Pancreas (tissue), 10 donors: ENCODE results near the gene DZIP1L. TPM values are rescaled to one million over a fixed set of nuclear protein-coding genes. Genes with fewer than 3 reads are reported as not detected.

Experiments
- ATAC-seq, 4 donors: fragments of 200-7000 bp; cut with Tn5 transposase; one replicate each; pipeline versions ENCODE4 v1.8.0 to v1.9.1; 2020; ENCODE audit warnings: mild to moderate bottlenecking in 4 of 4, moderate library complexity in 4 of 4
- DNase-seq, 6 donors: peaks; one replicate each; pipeline ENCODE4 v3.0.0-alpha.2; 2020
- FAIRE-seq: peaks from 2 replicates; lab custom pipeline; 2012; peaks lifted over from hg19 to GRCh38; lab: Jason Lieb, UNC
- H3K27ac ChIP-seq, 4 donors: fragments of 200-600 bp; sonication (generic); 1 replicate in 3 of 4; 2 replicates in 1 of 4; pipeline versions ENCODE4 v1.5.0 to v1.8.0; 2020
- H3K27me3 ChIP-seq, 4 donors: fragments of 200-600 bp; one replicate each; pipeline ENCODE4 v1.8.0; 2021
- H3K36me3 ChIP-seq, 3 donors: fragments of 200-600 bp; sonication (generic) in 1 of 3; one replicate each; pipeline versions ENCODE4 v1.5.0 to v1.8.0; 2020 to 2021
- H3K4me1 ChIP-seq, 3 donors: fragments of 200-600 bp; one replicate each; pipeline ENCODE4 v1.8.0; 2021
- H3K4me3 ChIP-seq, 4 donors: fragments of 200-600 bp; sonication (generic) in 2 of 4; one replicate each; pipeline versions ENCODE4 v1.5.0 to v1.8.0; 2020 to 2021
- H3K9me3 ChIP-seq, 4 donors: fragments of 200-600 bp; one replicate each; pipeline ENCODE4 v1.8.0; 2021
- WGBS, 2 donors: extraction: QIAGEN DNeasy Blood & Tissue Kit; methylation state at CpG; one replicate each; pipeline ENCODE4 v1.1.7; 2013; 5-methylcytosine and 5-hydroxymethylcytosine counted together
- intact Hi-C, 3 donors: fragments of 100-400 bp; cut with DNase I; formaldehyde crosslinking; loops; one replicate each; pipeline versions ENCODE4 v1.11.1 to v1.14.2; 2022
- polyA plus RNA-seq, 2 donors: library from polyadenylated mRNA; stranded (reverse); fragments of 200-250 nt; gene quantifications; one replicate each; pipeline ENCODE4 v1.2.3, GENCODE V29; 2013
- total RNA-seq, 6 donors: library from RNA; stranded (reverse); fragmentation: NEBNext Ultra II Directional in 4 of 6; extraction: Animal tissue kit (Norgen Biotek cat#: 25700) in 4 of 6; gene quantifications; one replicate each; pipeline versions ENCODE4 v1.2.1 to v1.2.4, GENCODE V29; 2021 to 2023
- TF ChIP-seq, protein P1 (sequence below), 4 donors: fragments of 200-600 bp; sonication (generic) in 3 of 4; IDR thresholded peaks; one replicate each; pipeline versions ENCODE4 v1.5.0 to v1.8.0; 2021; ENCODE audit warnings: antibody characterized with exemption in 4 of 4
- donor health status: healthy with polysubstance abuse.
- donor health status: DM: no; HTN: no; CAD: no; lungs with moderate emphysema.
- donor health status: DM: no; HTN: no; CAD: no.
- donor health status: control.
- donor health status: control.
- donor health status: Bipolar disorder and iron deficiency.
- donor health status: DM: yes; HTN: yes; CAD: no.
- donor health status: DM: no; HTN: no; CAD: no.
- donor health status: DM: no; HTN: no; CAD: no.
- donor health status: DM: yes; HTN: yes; CAD: no.

DZIP1L gene
- total and polyA plus RNA-seq, 8 donors, result 6.3 to 21.7 (median 10.0) TPM

GRCh38 chr3:138127636-138128365, 12.4 kb upstream of the DZIP1L start:
- ATAC-seq, result no peak
- TF ChIP-seq, protein P1, sequence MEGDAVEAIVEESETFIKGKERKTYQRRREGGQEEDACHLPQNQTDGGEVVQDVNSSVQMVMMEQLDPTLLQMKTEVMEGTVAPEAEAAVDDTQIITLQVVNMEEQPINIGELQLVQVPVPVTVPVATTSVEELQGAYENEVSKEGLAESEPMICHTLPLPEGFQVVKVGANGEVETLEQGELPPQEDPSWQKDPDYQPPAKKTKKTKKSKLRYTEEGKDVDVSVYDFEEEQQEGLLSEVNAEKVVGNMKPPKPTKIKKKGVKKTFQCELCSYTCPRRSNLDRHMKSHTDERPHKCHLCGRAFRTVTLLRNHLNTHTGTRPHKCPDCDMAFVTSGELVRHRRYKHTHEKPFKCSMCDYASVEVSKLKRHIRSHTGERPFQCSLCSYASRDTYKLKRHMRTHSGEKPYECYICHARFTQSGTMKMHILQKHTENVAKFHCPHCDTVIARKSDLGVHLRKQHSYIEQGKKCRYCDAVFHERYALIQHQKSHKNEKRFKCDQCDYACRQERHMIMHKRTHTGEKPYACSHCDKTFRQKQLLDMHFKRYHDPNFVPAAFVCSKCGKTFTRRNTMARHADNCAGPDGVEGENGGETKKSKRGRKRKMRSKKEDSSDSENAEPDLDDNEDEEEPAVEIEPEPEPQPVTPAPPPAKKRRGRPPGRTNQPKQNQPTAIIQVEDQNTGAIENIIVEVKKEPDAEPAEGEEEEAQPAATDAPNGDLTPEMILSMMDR (IDR thresholded peaks at IDR 0.05), result no peak
- WGBS, 2 donors, result 84 to 85% methylated on average over 1 of the region's 1 CpG
- Histone ChIP-seq H3K4me1 (peaks cover 0 to 2% (median 2%) of the 10 kb centered on the region in 3 donors), H3K27ac (no peak overlapping the region), H3K9me3 (no peaks in the 10 kb centered on the region), H3K4me3 (no peak overlapping the region), H3K36me3 (no peaks in the 10 kb centered on the region), H3K27me3 (no peaks in the 10 kb centered on the region)
- FAIRE-seq, result no peak
- DNase-seq, result no peak
- intact Hi-C loops, result no loop called here

DNA sequence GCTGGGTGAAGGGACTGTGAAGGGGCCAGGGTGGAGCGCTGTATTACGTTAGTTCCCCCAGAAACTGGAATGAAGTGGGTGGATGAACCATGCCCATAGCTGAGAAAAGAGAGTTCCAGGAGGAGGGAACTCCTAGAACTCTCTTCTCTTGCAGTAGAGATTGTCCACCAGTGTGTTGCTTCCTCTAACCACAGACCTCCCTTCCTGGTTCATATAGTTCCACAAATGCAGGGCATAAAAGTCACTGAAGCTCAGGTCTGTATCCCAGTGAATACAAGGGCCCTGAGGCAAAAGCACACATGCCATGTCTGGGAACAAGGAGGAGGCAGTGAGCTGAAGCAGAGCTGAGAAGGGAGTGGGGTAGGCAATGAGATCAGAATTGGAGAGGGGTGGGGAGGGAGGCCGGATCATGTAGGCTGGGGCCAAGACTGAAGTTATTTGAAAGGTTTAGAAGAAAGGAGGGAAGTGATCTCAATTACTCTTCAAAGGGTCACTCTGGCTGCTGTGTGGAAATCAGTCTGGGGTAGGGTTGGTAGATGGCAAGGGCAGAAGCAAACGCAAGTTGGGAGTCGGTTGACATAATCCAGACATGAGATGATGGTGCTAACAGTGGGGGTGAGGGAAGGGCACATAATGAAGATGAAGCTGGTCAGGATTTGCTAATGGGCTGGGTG, 10.3 kb upstream of the DZIP1L start:
- peaks cover 0 to 3% (median 0%) of the 10 kb centered on the region in 4 donors for H3K27me3 ChIP-seq
- intact Hi-C loops, result no loop called here
- peak overlapping the region in 1 of 4 donors; percentile 45 for H3K27ac ChIP-seq
- H3K36me3 ChIP-seq, result no peaks in the 10 kb centered on the region
- peaks cover 0 to 2% (median 0%) of the 10 kb centered on the region in 3 donors for H3K4me1 ChIP-seq
- H3K4me3 ChIP-seq, result no peak overlapping the region
- WGBS, 2 donors, result 66 to 73% methylated on average over 5 of the region's 5 CpGs
- TF ChIP-seq, protein P1 (IDR thresholded peaks at IDR 0.05), result no peak
- ATAC-seq, result peak in 3 of 4 donors; percentile 36 to 85 (median 78)
- no peak for FAIRE-seq
- no peak for DNase-seq
- H3K9me3 ChIP-seq, result no peaks in the 10 kb centered on the region

DNA sequence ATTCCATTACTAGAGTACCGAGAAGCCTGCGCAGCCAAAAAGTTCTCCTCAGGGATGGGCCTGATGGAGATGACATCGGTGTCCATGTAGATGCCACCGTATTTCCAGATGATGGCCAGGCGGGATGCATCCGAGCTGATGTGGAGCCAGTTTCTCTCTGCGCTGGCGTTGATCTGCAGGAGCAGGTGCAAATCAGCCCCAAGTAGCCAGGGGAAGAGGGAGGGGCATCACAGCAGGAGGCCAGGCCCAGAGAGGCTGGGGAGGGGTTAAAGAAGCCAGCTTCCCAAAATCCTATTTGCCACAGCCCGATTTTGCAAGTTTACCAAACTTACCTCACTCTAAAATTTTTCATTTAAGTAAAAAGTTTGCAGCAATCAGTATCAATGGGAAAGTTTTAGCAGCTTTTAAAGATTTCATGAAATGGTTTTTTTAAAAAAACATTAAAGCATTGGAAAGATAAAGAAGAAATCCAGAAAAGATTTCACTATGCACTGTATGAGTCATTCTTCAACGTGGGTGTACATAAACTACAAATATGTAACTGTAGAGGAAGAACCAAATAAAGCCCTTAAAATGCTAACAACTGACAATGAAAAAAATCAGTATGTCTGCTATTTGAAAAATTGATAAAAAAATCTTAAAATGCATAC, 9.4 kb upstream of the DZIP1L start:
- H3K27ac ChIP-seq, result no peak overlapping the region
- no peak for DNase-seq

DNA sequence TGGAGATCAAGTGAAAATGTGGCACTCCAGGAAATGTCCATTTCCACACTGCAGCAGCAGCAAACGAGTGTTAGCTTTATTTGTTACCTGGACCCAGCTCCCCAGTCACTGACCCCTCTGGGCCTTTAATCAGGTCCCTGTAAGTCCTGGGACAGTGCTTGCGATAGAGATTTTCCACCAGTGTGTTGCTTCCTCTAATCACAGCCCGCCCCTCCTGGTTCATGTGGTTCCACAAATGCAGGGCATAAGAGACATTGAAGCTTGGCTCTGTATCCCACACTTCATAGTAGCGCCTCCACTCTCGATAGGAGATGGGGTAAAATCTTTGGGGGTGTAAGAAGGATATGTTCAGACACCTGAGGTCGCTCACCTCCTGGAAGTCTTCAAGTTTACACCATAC, 8.8 kb upstream of the DZIP1L start:
- H3K27ac ChIP-seq, result no peak overlapping the region
- intact Hi-C loops, result no loop called here

More for the DNA sequence above, 9.4 kb upstream of the DZIP1L start:
- ATAC-seq (peak in 2 of 4 donors; percentile 62 to 78), FAIRE-seq (no peak)
- TF ChIP-seq, protein P1 (IDR thresholded peaks at IDR 0.05), result no peak
- intact Hi-C loops, result no loop called here
- Histone ChIP-seq H3K4me1 (peaks cover 0 to 2% (median 0%) of the 10 kb centered on the region in 3 donors), H3K27me3 (peaks cover 0 to 3% (median 0%) of the 10 kb centered on the region in 4 donors), H3K4me3 (no peak overlapping the region), H3K9me3 (no peaks in the 10 kb centered on the region), H3K36me3 (no peaks in the 10 kb centered on the region)
- WGBS, 2 donors, result 76 to 87% methylated on average over 10 of the region's 10 CpGs

More for the DNA sequence above, 8.8 kb upstream of the DZIP1L start:
- TF ChIP-seq, protein P1 (IDR thresholded peaks at IDR 0.05), result no peak
- 84 to 94% methylated on average over 6 of the region's 6 CpGs for WGBS, 2 donors
- peaks cover 0 to 3% (median 0%) of the 10 kb centered on the region in 4 donors for H3K27me3 ChIP-seq
- H3K4me3 ChIP-seq, result no peak overlapping the region
- no peaks in the 10 kb centered on the region for H3K36me3 ChIP-seq
- FAIRE-seq, result no peak
- peak in 2 of 4 donors; percentile 24 to 26 for ATAC-seq
- DNase-seq, result no peak
- H3K4me1 ChIP-seq, result peaks cover 0 to 2% (median 0%) of the 10 kb centered on the region in 3 donors
- no peaks in the 10 kb centered on the region for H3K9me3 ChIP-seq
